ENCODE results near the gene LRRC17. TPM values are rescaled to one million over a fixed set of nuclear protein-coding genes. Genes with fewer than 3 reads are reported as not detected.
A peak's percentile ranks its signal among the peaks of the same experiment; 100 is the strongest.

LRRC17 gene
- polyA plus RNA-seq, 3 donors: 0.04 TPM; not detected in 2

DNA sequence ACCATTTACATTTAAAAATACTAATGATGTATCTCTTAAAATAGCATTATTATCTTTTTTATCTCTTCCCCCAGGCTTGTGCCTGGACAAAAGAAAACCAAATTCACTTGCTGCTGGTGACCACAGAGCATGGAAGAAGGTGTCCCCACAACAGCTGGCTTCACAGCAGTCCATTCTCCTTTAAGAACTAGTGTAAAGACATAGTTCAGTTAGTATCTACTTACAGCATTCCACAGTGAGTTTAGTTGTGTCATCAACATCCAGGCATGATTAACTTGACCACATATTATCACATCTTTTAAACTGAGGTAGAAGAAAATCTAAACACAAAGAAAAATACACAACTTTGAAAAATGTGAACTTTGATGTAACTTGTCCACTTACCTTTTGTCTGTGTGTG is 55.0 kb downstream of the LRRC17 start:
- Mint-ChIP-seq H3K27me3 (ENCODE audit: low read depth in 3 of 3) (no peaks in the 10 kb centered on the region), H3K36me3 (peaks cover 0 to 1% of the 10 kb centered on the region in 2 donors), H3K4me1 (peaks cover 10% of the 10 kb centered on the region)

DNA sequence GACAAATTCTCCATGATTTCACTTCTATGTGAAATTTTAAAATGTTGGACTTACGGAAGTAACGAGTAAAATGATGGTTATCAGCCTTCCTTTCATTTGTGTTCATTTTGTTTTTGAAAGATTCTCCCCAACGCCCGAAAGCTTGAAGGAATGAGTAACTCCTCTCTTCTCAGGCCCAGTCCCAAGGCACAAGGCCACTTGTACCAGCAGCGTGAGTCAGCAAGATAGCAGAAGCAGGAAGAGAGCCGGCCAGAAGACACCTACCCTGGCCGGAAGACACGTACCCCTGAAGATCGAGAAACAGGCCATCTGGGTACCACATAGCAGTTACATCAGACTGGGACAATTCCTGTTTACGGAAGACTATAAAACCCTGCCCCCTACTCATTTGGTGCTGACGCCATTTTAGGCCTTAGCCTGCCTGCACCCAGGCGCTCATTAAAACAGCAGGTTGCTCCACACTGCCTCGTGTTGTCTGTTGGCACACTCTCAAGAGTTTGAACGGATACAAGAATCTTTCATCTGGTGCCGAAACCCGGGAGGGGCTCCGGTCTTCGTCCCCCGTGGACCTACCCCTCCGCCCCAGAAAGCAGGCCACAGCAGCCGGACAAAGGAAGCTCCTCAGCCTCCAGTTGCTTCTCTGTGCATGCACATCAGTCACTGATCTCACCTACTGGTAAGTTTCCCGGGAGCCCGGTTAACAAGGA is 60.4 kb downstream of the LRRC17 start:
- DNase-seq: peak; percentile 18 to 55 (median 18)
- H3K9ac ChIP-seq (ENCODE audit: insufficient read depth, low read length, poor library complexity, severe bottlenecking): no peak overlapping the region
- no peaks in the 10 kb centered on the region for H3K79me2 ChIP-seq (ENCODE audit: insufficient read depth, low read length)
- TF ChIP-seq, protein P1, sequence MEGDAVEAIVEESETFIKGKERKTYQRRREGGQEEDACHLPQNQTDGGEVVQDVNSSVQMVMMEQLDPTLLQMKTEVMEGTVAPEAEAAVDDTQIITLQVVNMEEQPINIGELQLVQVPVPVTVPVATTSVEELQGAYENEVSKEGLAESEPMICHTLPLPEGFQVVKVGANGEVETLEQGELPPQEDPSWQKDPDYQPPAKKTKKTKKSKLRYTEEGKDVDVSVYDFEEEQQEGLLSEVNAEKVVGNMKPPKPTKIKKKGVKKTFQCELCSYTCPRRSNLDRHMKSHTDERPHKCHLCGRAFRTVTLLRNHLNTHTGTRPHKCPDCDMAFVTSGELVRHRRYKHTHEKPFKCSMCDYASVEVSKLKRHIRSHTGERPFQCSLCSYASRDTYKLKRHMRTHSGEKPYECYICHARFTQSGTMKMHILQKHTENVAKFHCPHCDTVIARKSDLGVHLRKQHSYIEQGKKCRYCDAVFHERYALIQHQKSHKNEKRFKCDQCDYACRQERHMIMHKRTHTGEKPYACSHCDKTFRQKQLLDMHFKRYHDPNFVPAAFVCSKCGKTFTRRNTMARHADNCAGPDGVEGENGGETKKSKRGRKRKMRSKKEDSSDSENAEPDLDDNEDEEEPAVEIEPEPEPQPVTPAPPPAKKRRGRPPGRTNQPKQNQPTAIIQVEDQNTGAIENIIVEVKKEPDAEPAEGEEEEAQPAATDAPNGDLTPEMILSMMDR (IDR thresholded peaks at IDR 0.05): no peak
- H3K4me2 ChIP-seq (replicated peaks; ENCODE audit: extremely low read depth, low read length, poor library complexity, severe bottlenecking): no peak overlapping the region
- no peaks in the 10 kb centered on the region for H3K27me3 ChIP-seq (ENCODE audit: control insufficient read depth in 2 of 2, insufficient read depth in 2 of 2, low read length in 2 of 2)
- H3K4me3 Mint-ChIP-seq: peak overlapping the region; percentile 28 to 54
- 74% methylated on average over 21 of the region's 23 CpGs for WGBS (ENCODE audit: insufficient coverage)
- peak overlapping the region in 6 of 7 donors; percentile 19 to 85 (median 72) for H3K27ac Mint-ChIP-seq
- no peaks in the 10 kb centered on the region for H3K9me3 ChIP-seq (replicated peaks in 1 of 2; ENCODE audit: control insufficient read depth in 1 of 2, insufficient read depth in 1 of 2, low read length in 2 of 2)
- no peak overlapping the region for H3K4me3 ChIP-seq (replicated peaks in 1 of 3; ENCODE audit: low read depth in 2 of 3, low read length in 3 of 3)
- peak overlapping the region; percentile 63 for H2AFZ ChIP-seq (ENCODE audit: insufficient read depth, low read depth, low read length, poor library complexity, severe bottlenecking)
- H4K20me1 ChIP-seq (ENCODE audit: insufficient read depth, low read length): no peaks in the 10 kb centered on the region
- peak overlapping the region in 1 of 2 donors; percentile 31 for H3K27ac ChIP-seq (ENCODE audit: low read depth in 1 of 2, low read length in 2 of 2)
- intact Hi-C loops (cut with micrococcal nuclease): no loop called here
- peaks cover 3% of the 10 kb centered on the region in 2 donors for H3K4me1 ChIP-seq (ENCODE audit: control insufficient read depth in 1 of 2, insufficient read depth in 2 of 2, low read length in 2 of 2)
- peaks cover 0 to 7% (median 0%) of the 10 kb centered on the region in 7 donors for H3K9me3 Mint-ChIP-seq
- peaks cover 0 to 1% of the 10 kb centered on the region in 2 donors for H3K36me3 Mint-ChIP-seq
- no peaks in the 10 kb centered on the region for H3K27me3 Mint-ChIP-seq (ENCODE audit: low read depth in 3 of 3)
- peaks cover 17% of the 10 kb centered on the region for H3K4me1 Mint-ChIP-seq
- H3K36me3 ChIP-seq (replicated peaks in 1 of 2; ENCODE audit: control insufficient read depth in 1 of 2, insufficient read depth in 2 of 2, low read length in 2 of 2): no peaks in the 10 kb centered on the region

More for the DNA sequence above, 55.0 kb downstream of the LRRC17 start:
- no peaks in the 10 kb centered on the region for H4K20me1 ChIP-seq (ENCODE audit: insufficient read depth, low read length)
- H3K9me3 Mint-ChIP-seq: peaks cover 0 to 2% (median 0%) of the 10 kb centered on the region in 7 donors
- no peaks in the 10 kb centered on the region for H3K27me3 ChIP-seq (ENCODE audit: control insufficient read depth in 2 of 2, insufficient read depth in 2 of 2, low read length in 2 of 2)
- H3K9ac ChIP-seq (ENCODE audit: insufficient read depth, low read length, poor library complexity, severe bottlenecking): no peak overlapping the region
- no peak overlapping the region for H3K4me2 ChIP-seq (replicated peaks; ENCODE audit: extremely low read depth, low read length, poor library complexity, severe bottlenecking)
- no peak overlapping the region for H2AFZ ChIP-seq (ENCODE audit: insufficient read depth, low read depth, low read length, poor library complexity, severe bottlenecking)
- TF ChIP-seq, protein P1 (IDR thresholded peaks at IDR 0.05): no peak
- no peak overlapping the region for H3K27ac ChIP-seq (ENCODE audit: low read depth in 1 of 2, low read length in 2 of 2)
- H3K4me1 ChIP-seq (ENCODE audit: control insufficient read depth in 1 of 2, insufficient read depth in 2 of 2, low read length in 2 of 2): peaks cover 3 to 8% of the 10 kb centered on the region in 2 donors
- no peak overlapping the region for H3K27ac Mint-ChIP-seq
- H3K4me3 ChIP-seq (replicated peaks in 1 of 3; ENCODE audit: low read depth in 2 of 3, low read length in 3 of 3): no peak overlapping the region
- H3K9me3 ChIP-seq (replicated peaks in 1 of 2; ENCODE audit: control insufficient read depth in 1 of 2, insufficient read depth in 1 of 2, low read length in 2 of 2): no peaks in the 10 kb centered on the region
- no peaks in the 10 kb centered on the region for H3K36me3 ChIP-seq (replicated peaks in 1 of 2; ENCODE audit: control insufficient read depth in 1 of 2, insufficient read depth in 2 of 2, low read length in 2 of 2)
- DNase-seq: no peak
- H3K79me2 ChIP-seq (ENCODE audit: insufficient read depth, low read length): no peaks in the 10 kb centered on the region
- intact Hi-C loops (cut with micrococcal nuclease): no loop called here
- H3K4me3 Mint-ChIP-seq: no peak overlapping the region

Measured in CD14-positive monocyte (primary cell).